Measurements from ENCODE around the gene SUGCT.

The SUGCT gene

GRCh38 chr7:40436710-40437109 is 301.9 kb downstream of the SUGCT start:
- no peak overlapping the region for H3K4me3 ChIP-seq (ENCODE audit: low read depth, low read length)
- DNase-seq (ENCODE audit: low read depth) = no peak
- no peak for TF ChIP-seq CTCF (IDR thresholded peaks at IDR 0.05; ENCODE audit: low read depth, low read length)
- TF ChIP-seq POLR2A (IDR thresholded peaks at IDR 0.05; ENCODE audit: extremely low read depth, insufficient read length) = no peak
- TF ChIP-seq MAX (IDR thresholded peaks at IDR 0.05; ENCODE audit: low read depth, low read length) = no peak
- TF ChIP-seq MYC (IDR thresholded peaks at IDR 0.05; ENCODE audit: low read depth, low read length) = no peak

DNA sequence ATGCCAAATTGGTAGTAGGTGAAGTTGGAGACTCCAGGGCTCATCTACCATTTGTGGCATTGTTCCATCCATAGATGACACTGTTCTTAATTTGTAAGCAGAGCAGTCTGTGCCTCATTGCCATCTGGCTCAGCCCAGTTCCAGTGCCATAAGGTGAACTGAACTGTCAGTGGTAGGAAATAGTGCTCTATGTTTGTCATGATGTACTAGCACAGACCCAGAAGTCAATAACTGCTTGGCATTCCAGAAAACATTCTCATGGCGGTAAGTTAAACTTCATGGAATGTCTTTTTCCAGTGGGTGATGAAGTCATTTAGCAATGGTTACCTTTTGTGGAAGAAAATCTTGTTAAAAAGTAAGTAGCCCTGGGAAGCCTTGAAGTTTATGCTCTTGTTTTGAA is 302.7 kb downstream of the SUGCT start:
- no peak for DNase-seq (ENCODE audit: low read depth)
- H3K4me3 ChIP-seq (ENCODE audit: low read depth, low read length) = no peak overlapping the region
- TF ChIP-seq MAX (IDR thresholded peaks at IDR 0.05; ENCODE audit: low read depth, low read length) (no peak), POLR2A (IDR thresholded peaks at IDR 0.05; ENCODE audit: extremely low read depth, insufficient read length) (no peak), MYC (IDR thresholded peaks at IDR 0.05; ENCODE audit: low read depth, low read length) (no peak), CTCF (IDR thresholded peaks at IDR 0.05; ENCODE audit: low read depth, low read length) (no peak)

GRCh38 chr7:40437936-40438634 is 303.3 kb downstream of the SUGCT start:
- DNase-seq (ENCODE audit: low read depth) = no peak
- H3K4me3 ChIP-seq (ENCODE audit: low read depth, low read length) = no peak overlapping the region

DNA sequence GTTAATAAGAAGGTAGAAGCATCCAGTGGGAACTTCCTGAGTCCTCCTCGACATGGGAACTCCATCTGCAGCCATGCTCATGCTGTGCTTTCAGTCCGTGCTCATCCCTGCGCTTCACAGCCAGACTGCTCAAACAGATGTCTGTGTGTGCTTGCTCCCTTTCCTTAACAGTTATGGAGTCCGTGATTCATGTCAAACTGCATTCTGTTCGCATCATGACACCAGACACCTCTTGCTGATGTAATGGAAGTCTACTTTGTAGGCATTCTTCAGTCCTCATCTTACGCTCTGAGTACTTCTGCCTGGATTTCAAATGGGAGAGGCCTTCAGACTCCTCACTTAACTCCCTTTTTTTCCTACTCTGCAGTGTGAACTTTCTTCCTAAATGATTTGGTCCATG is 304.9 kb downstream of the SUGCT start:
- TF ChIP-seq CTCF (IDR thresholded peaks at IDR 0.05; ENCODE audit: low read depth, low read length) (no peak), MAX (IDR thresholded peaks at IDR 0.05; ENCODE audit: low read depth, low read length) (no peak), MYC (IDR thresholded peaks at IDR 0.05; ENCODE audit: low read depth, low read length) (no peak), POLR2A (IDR thresholded peaks at IDR 0.05; ENCODE audit: extremely low read depth, insufficient read length) (no peak)
- no peak for DNase-seq (ENCODE audit: low read depth)
- H3K4me3 ChIP-seq (ENCODE audit: low read depth, low read length) = no peak overlapping the region

More at GRCh38 chr7:40437936-40438634, 303.3 kb downstream of the SUGCT start:
- TF ChIP-seq MYC (IDR thresholded peaks at IDR 0.05; ENCODE audit: low read depth, low read length) = no peak
- no peak for TF ChIP-seq POLR2A (IDR thresholded peaks at IDR 0.05; ENCODE audit: extremely low read depth, insufficient read length)
- TF ChIP-seq MAX (IDR thresholded peaks at IDR 0.05; ENCODE audit: low read depth, low read length) = no peak
- TF ChIP-seq CTCF (IDR thresholded peaks at IDR 0.05; ENCODE audit: low read depth, low read length) = no peak

DNA sequence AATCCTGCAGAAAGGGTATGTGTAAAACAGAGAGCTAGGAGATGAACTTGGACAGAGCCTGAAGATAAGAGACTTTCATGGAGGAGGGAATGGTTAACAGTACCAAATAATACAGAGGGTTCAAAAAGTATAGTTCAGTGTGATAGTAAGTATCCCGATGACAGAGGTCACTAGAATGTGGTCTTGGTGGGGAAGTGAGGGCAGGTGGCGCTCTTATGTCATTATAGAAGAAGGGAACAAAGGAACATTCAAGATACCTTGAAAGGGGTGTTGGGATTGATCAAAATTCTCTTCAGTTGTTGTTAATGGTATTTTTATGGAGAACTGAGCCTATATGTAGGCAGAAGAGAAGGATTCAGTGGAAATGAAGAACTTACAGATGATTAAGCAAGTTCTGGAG is 312.5 kb downstream of the SUGCT start:
- DNase-seq (ENCODE audit: low read depth) = peak; percentile 56
- no peak overlapping the region for H3K4me3 ChIP-seq (ENCODE audit: low read depth, low read length)
- peak; percentile 37 for TF ChIP-seq CTCF (IDR thresholded peaks at IDR 0.05; ENCODE audit: low read depth, low read length)
- no peak for TF ChIP-seq POLR2A (IDR thresholded peaks at IDR 0.05; ENCODE audit: extremely low read depth, insufficient read length)

- H3K4me3 ChIP-seq (ENCODE audit: low read depth, low read length) = no peak overlapping the region
- peak; percentile 19; the same call in 1 of the 2 replicates for TF ChIP-seq MAX (IDR thresholded peaks at IDR 0.05; ENCODE audit: low read depth, low read length)
- no peak for TF ChIP-seq MYC (IDR thresholded peaks at IDR 0.05; ENCODE audit: low read depth, low read length)
- peak; percentile 34 for DNase-seq (ENCODE audit: low read depth)
Observed at GRCh38 chr7:40455485-40455884, 320.7 kb downstream of the SUGCT start.
